ENCODE measurements around the gene NR2C2.

DNA sequence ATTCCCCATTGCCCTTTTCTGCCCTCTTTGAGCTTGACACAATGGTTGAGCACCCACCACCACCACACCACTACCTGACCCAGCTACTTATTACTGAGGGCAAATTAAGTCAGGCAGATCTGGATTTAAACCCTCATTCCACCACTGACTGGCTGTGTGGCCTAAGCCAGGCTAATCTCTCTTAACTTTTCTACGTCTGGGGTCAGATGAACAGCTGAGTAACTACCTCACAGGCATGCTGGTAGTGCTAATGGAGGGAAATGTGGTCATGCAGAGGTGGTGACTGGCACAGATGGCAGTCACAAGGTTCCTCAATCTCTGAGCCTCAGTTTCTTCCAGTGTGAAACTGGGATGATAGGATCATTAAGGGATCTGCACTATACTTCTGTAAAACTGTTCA, 122.1 kb downstream of the NR2C2 start:
- TF ChIP-seq CTCF (IDR thresholded peaks at IDR 0.05) (no peak), POLR2AphosphoS5 (IDR thresholded peaks at IDR 0.05) (no peak), POLR2A (IDR thresholded peaks at IDR 0.05) (no peak)
